Neural progenitor cell (in vitro differentiated cells): ENCODE data around the gene TRAPPC12. TPM values are rescaled to one million over a fixed set of nuclear protein-coding genes. Genes with fewer than 3 reads are reported as not detected.
"Not testable (repeated sequence)": the region's sequence is repeated elsewhere in the genome, so short reads cannot be mapped to it uniquely, and the experiment has no call there.

Source experiments
- DNase-seq: peaks from one replicate; pipeline ENCODE4 v3.0.0-alpha.2; 2016; ENCODE audit warnings: low spot score
- H2AFZ ChIP-seq: fragments of 200-600 bp; sonication (generic); replicated peaks from 2 replicates; pipeline ENCODE4 v1.6.1; 2016; ENCODE audit warnings: antibody characterized with exemption
- H3F3A ChIP-seq: fragments of 200-600 bp; sonication (generic); 2 replicates; pipeline ENCODE4 v1.6.1; 2016; ENCODE audit warnings: antibody characterized with exemption, low read depth
- H3K27ac ChIP-seq: fragments of 200-600 bp; sonication (generic); 2 replicates; pipeline ENCODE4 v1.5.1; 2016; ENCODE audit warnings: mild to moderate bottlenecking
- H3K27me3 ChIP-seq: fragments of 200-600 bp; sonication (generic); 2 replicates; pipeline ENCODE4 v1.6.1; 2016; ENCODE audit warnings: mild to moderate bottlenecking, moderate library complexity
- H3K36me3 ChIP-seq: fragments of 200-600 bp; sonication (generic); 2 replicates; pipeline ENCODE4 v1.5.1; 2016
- H3K4me1 ChIP-seq: fragments of 200-600 bp; sonication (generic); 2 replicates; pipeline ENCODE4 v1.6.1; 2016; ENCODE audit warnings: mixed run types
- H3K4me2 ChIP-seq: fragments of 200-600 bp; sonication (generic); 2 replicates; pipeline ENCODE4 v1.6.1; 2016
- H3K4me3 ChIP-seq: fragments of 200-600 bp; sonication (generic); 2 replicates; pipeline ENCODE4 v1.5.1; 2016
- H3K79me2 ChIP-seq: fragments of 200-600 bp; sonication (generic); 2 replicates; pipeline ENCODE4 v1.6.1; 2016; ENCODE audit warnings: low read depth
- H3K9ac ChIP-seq: fragments of 200-600 bp; sonication (generic); 2 replicates; pipeline ENCODE4 v1.6.1; 2016
- H3K9me3 ChIP-seq: fragments of 200-600 bp; sonication (generic); 2 replicates; pipeline ENCODE4 v1.5.1; 2016; ENCODE audit warnings: low read depth
- H4K20me1 ChIP-seq: fragments of 200-600 bp; sonication (generic); 2 replicates; pipeline ENCODE4 v1.6.1; 2016; ENCODE audit warnings: low read depth
- H3K27ac Mint-ChIP-seq: 3 replicates; pipeline ENCODE4 v1.8.0; 2021; ENCODE audit warnings: mixed read lengths
- H3K27me3 Mint-ChIP-seq: 2 replicates; pipeline ENCODE4 v1.8.0; 2022; ENCODE audit warnings: low read depth, mild to moderate bottlenecking, inconsistent platforms, moderate library complexity, mixed read lengths; ENCODE audit not compliant: insufficient read depth
- H3K36me3 Mint-ChIP-seq: 3 replicates; pipeline ENCODE4 v1.8.0; 2021; ENCODE audit warnings: mixed read lengths
- H3K4me1 Mint-ChIP-seq: 3 replicates; pipeline ENCODE4 v1.8.0; 2021; ENCODE audit warnings: mixed read lengths
- H3K4me3 Mint-ChIP-seq: 3 replicates; pipeline ENCODE4 v1.8.0; 2021; ENCODE audit warnings: mild to moderate bottlenecking, moderate library complexity, mixed read lengths
- H3K9me3 Mint-ChIP-seq: 3 replicates; pipeline ENCODE4 v1.8.0; 2020; ENCODE audit warnings: mixed read lengths
- CTCF ChIP-seq: fragments of 200-600 bp; sonication (generic); IDR thresholded peaks from 2 replicates; pipeline ENCODE4 v1.5.1; 2017; ENCODE audit warnings: antibody characterized with exemption, mild to moderate bottlenecking
- EZH2 ChIP-seq: fragments of 200-600 bp; sonication (generic); IDR thresholded peaks from 2 replicates; pipeline ENCODE4 v1.6.1; 2017; ENCODE audit warnings: antibody characterized with exemption, mild to moderate bottlenecking, moderate library complexity
- EZH2phosphoT487 ChIP-seq: fragments of 200-600 bp; sonication (generic); IDR thresholded peaks from 2 replicates; pipeline ENCODE4 v1.6.1; 2017; ENCODE audit warnings: antibody characterized with exemption
- total RNA-seq: library from RNA; depleted of rRNA; stranded (reverse); fragments of >200 nt; gene quantifications from 2 replicates; pipeline ENCODE4 v1.2.3, GENCODE V29; 2015; ENCODE audit warnings: low replicate concordance

Gene TRAPPC12
- total RNA-seq, 1 donor from 2014 or later: 59.5 TPM

GRCh38 chr2:3354986-3355385 is 24.5 kb upstream of the TRAPPC12 start:
- Histone ChIP-seq H2AFZ (no peak overlapping the region), H3K4me2 (no peak overlapping the region), H3K36me3 (no peaks in the 10 kb centered on the region), H3K4me1 (no peaks in the 10 kb centered on the region), H3K9me3 (no peaks in the 10 kb centered on the region), H3K9ac (peak overlapping the region; percentile 13), H3K27me3 (no peaks in the 10 kb centered on the region), H4K20me1 (peaks cover 5% of the 10 kb centered on the region), H3F3A (no peaks in the 10 kb centered on the region), H3K79me2 (peaks cover 21% of the 10 kb centered on the region), H3K27ac (no peak overlapping the region), H3K4me3 (no peak overlapping the region)
- no peak overlapping the region for H3K4me3 Mint-ChIP-seq
- TF ChIP-seq EZH2phosphoT487 (no peak), EZH2 (no peak), CTCF (no peak)
- no peak overlapping the region for H3K27ac Mint-ChIP-seq
- no peaks in the 10 kb centered on the region for H3K4me1 Mint-ChIP-seq
- peaks cover 19% of the 10 kb centered on the region for H3K36me3 Mint-ChIP-seq
- no peak for DNase-seq
- peaks cover 2% of the 10 kb centered on the region for H3K27me3 Mint-ChIP-seq
- H3K9me3 Mint-ChIP-seq: peaks cover 4% of the 10 kb centered on the region

- peaks cover 7% of the 10 kb centered on the region for H4K20me1 ChIP-seq
- DNase-seq: no peak
- Mint-ChIP-seq H3K4me1 (peaks cover 3% of the 10 kb centered on the region), H3K27me3 (peaks cover 2% of the 10 kb centered on the region), H3K27ac (peak overlapping the region; percentile 65), H3K36me3 (peaks cover 14% of the 10 kb centered on the region), H3K9me3 (peaks cover 4% of the 10 kb centered on the region), H3K4me3 (no peak overlapping the region)
- H3K36me3 ChIP-seq: no peaks in the 10 kb centered on the region
- no peak overlapping the region for H3K9ac ChIP-seq
- no peaks in the 10 kb centered on the region for H3F3A ChIP-seq
- H3K4me2 ChIP-seq: no peak overlapping the region
- no peak overlapping the region for H2AFZ ChIP-seq
- H3K9me3 ChIP-seq: no peaks in the 10 kb centered on the region
- TF ChIP-seq EZH2 (no peak), EZH2phosphoT487 (no peak), CTCF (no peak)
- H3K4me3 ChIP-seq: no peak overlapping the region
- peaks cover 25% of the 10 kb centered on the region for H3K79me2 ChIP-seq
- H3K27me3 ChIP-seq: no peaks in the 10 kb centered on the region
- H3K27ac ChIP-seq: no peak overlapping the region
- no peaks in the 10 kb centered on the region for H3K4me1 ChIP-seq
Observed at GRCh38 chr2:3355951-3356569, 23.4 kb upstream of the TRAPPC12 start.

- Histone ChIP-seq H2AFZ (no peak overlapping the region), H3K79me2 (peaks cover 26% of the 10 kb centered on the region), H3K36me3 (no peaks in the 10 kb centered on the region), H4K20me1 (peaks cover 11% of the 10 kb centered on the region), H3K27ac (no peak overlapping the region), H3K4me2 (no peak overlapping the region), H3K9ac (no peak overlapping the region), H3F3A (no peaks in the 10 kb centered on the region), H3K9me3 (no peaks in the 10 kb centered on the region), H3K4me3 (no peak overlapping the region), H3K27me3 (no peaks in the 10 kb centered on the region), H3K4me1 (no peaks in the 10 kb centered on the region)
- no peak for DNase-seq
- Mint-ChIP-seq H3K27me3 (peaks cover 2% of the 10 kb centered on the region), H3K36me3 (peaks cover 10% of the 10 kb centered on the region), H3K4me3 (no peak overlapping the region), H3K27ac (no peak overlapping the region), H3K4me1 (peaks cover 9% of the 10 kb centered on the region), H3K9me3 (peaks cover 5% of the 10 kb centered on the region)
- TF ChIP-seq EZH2 (no peak), CTCF (no peak), EZH2phosphoT487 (no peak)
Observed at GRCh38 chr2:3356799-3357198, 22.7 kb upstream of the TRAPPC12 start.

GRCh38 chr2:3357446-3357845 is 22.0 kb upstream of the TRAPPC12 start:
- peaks cover 32% of the 10 kb centered on the region for H3K79me2 ChIP-seq
- H3K9me3 ChIP-seq, H3K27ac ChIP-seq, H3K27ac Mint-ChIP-seq, H3K36me3 Mint-ChIP-seq, H3F3A ChIP-seq, H3K9ac ChIP-seq, H3K4me3 ChIP-seq, H3K36me3 ChIP-seq, H3K9me3 Mint-ChIP-seq, H3K4me2 ChIP-seq, H3K4me3 Mint-ChIP-seq, H3K27me3 ChIP-seq, H3K27me3 Mint-ChIP-seq, DNase-seq, H3K4me1 ChIP-seq, H2AFZ ChIP-seq: not testable (repeated sequence)
- peaks cover 15% of the 10 kb centered on the region for H3K4me1 Mint-ChIP-seq
- H4K20me1 ChIP-seq: peaks cover 18% of the 10 kb centered on the region
